GM23338 (cell line): ENCODE measurements around the gene TSHZ2. TPM values are rescaled to one million over a fixed set of nuclear protein-coding genes. Genes with fewer than 3 reads are reported as not detected.

Experiments used
- ATAC-seq: fragments of 200-7000 bp; cut with Tn5 transposase; 3 replicates; pipeline ENCODE4 v1.9.1; 2020
- DNase-seq: peaks from one replicate; pipeline ENCODE4 v3.0.0-alpha.2; 2015; ENCODE audit warnings: low spot score
- H2AFZ ChIP-seq: fragments of 200-600 bp; sonication (generic); 2 replicates; pipeline ENCODE4 v1.8.0; 2016; ENCODE audit warnings: antibody characterized with exemption, mild to moderate bottlenecking, moderate library complexity
- H3F3A ChIP-seq: fragments of 200-600 bp; sonication (generic); replicated peaks from 2 replicates; pipeline ENCODE4 v1.8.0; 2017; ENCODE audit warnings: antibody characterized with exemption, mixed run types, low read depth
- H3K27ac ChIP-seq: fragments of 200-600 bp; sonication (generic); 2 replicates; pipeline ENCODE4 v1.6.1; 2016; ENCODE audit warnings: low read depth
- H3K27me3 ChIP-seq: fragments of 200-600 bp; sonication (generic); 2 replicates; pipeline ENCODE4 v1.8.0; 2016; ENCODE audit warnings: mild to moderate bottlenecking, mixed run types, moderate library complexity; ENCODE audit not compliant: insufficient read depth
- H3K36me3 ChIP-seq: fragments of 200-600 bp; sonication (generic); 2 replicates; pipeline ENCODE4 v1.8.0; 2016; ENCODE audit warnings: mild to moderate bottlenecking; ENCODE audit not compliant: insufficient read depth
- H3K4me1 ChIP-seq: fragments of 200-600 bp; sonication (generic); 2 replicates; pipeline ENCODE4 v1.8.0; 2016; ENCODE audit warnings: mild to moderate bottlenecking, moderate library complexity; ENCODE audit not compliant: insufficient read depth
- H3K4me2 ChIP-seq: fragments of 200-600 bp; sonication (generic); 2 replicates; pipeline ENCODE4 v1.7.1; 2017; ENCODE audit warnings: mixed run types
- H3K4me3 ChIP-seq: fragments of 200-600 bp; sonication (generic); 2 replicates; pipeline ENCODE4 v1.6.1; 2016; ENCODE audit warnings: mixed run types
- H3K79me2 ChIP-seq: fragments of 200-600 bp; sonication (generic); replicated peaks from 2 replicates; pipeline ENCODE4 v1.8.0; 2017; ENCODE audit warnings: mild to moderate bottlenecking; ENCODE audit not compliant: insufficient read depth
- H3K9me2 ChIP-seq: fragments of 200-600 bp; sonication (generic); 2 replicates; pipeline ENCODE4 v1.8.0; 2017; ENCODE audit not compliant: insufficient read depth
- H4K20me1 ChIP-seq: fragments of 200-600 bp; sonication (generic); replicated peaks from 2 replicates; pipeline ENCODE4 v1.8.0; 2017; ENCODE audit warnings: mild to moderate bottlenecking; ENCODE audit not compliant: insufficient read depth
- H3K27ac Mint-ChIP-seq: 2 replicates; pipeline ENCODE4 v1.8.0; 2020; ENCODE audit warnings: inconsistent platforms, mild to moderate bottlenecking, moderate library complexity, mixed read lengths
- H3K27me3 Mint-ChIP-seq: 3 replicates; pipeline ENCODE4 v1.8.0; 2022; ENCODE audit warnings: low read depth, mild to moderate bottlenecking, moderate library complexity, mixed read lengths, inconsistent platforms; ENCODE audit not compliant: insufficient read depth, poor library complexity
- H3K36me3 Mint-ChIP-seq: 3 replicates; pipeline ENCODE4 v1.8.0; 2021; ENCODE audit warnings: low read depth, mild to moderate bottlenecking, inconsistent platforms, moderate library complexity, mixed read lengths
- H3K4me1 Mint-ChIP-seq: 3 replicates; pipeline ENCODE4 v1.8.0; 2020; ENCODE audit warnings: mild to moderate bottlenecking, inconsistent platforms, mixed read lengths
- H3K4me3 Mint-ChIP-seq: 3 replicates; pipeline ENCODE4 v1.8.0; 2021; ENCODE audit warnings: moderate library complexity, mild to moderate bottlenecking, inconsistent platforms, mixed read lengths
- H3K9me3 Mint-ChIP-seq: 3 replicates; pipeline ENCODE4 v1.8.0; 2020; ENCODE audit warnings: moderate library complexity, mild to moderate bottlenecking, inconsistent platforms, mixed read lengths
- CREB1 ChIP-seq: fragments of 250-450 bp; sonication (Bioruptor Pico); IDR thresholded peaks from 2 replicates; pipeline ENCODE4 v1.5.0; 2020; ENCODE audit warnings: low read depth, mild to moderate bottlenecking, moderate library complexity
- CTCF ChIP-seq, 2 experiments: fragments of 200-600 bp in 1 of 2; sonication (generic) in 1 of 2; conservative IDR thresholded peaks; 2 replicates each; pipeline versions ENCODE4 v1.5.1 to v1.6.1; 2016 to 2017; ENCODE audit warnings: antibody characterized with exemption in 2 of 2, low read depth in 2 of 2, mild to moderate bottlenecking in 2 of 2, moderate library complexity in 1 of 2
- ETS1 ChIP-seq: IDR thresholded peaks from 2 replicates; pipeline ENCODE4 v1.6.1; 2016; ENCODE audit warnings: antibody characterized with exemption
- EZH2 ChIP-seq: fragments of 200-600 bp; sonication (generic); IDR thresholded peaks from one replicate; pipeline ENCODE4 v1.8.0; 2017; ENCODE audit warnings: antibody characterized with exemption, mild to moderate bottlenecking, low read depth; ENCODE audit not compliant: unreplicated experiment
- EZH2phosphoT487 ChIP-seq: fragments of 200-600 bp; sonication (generic); IDR thresholded peaks from one replicate; pipeline ENCODE4 v1.8.1; 2018; ENCODE audit warnings: antibody characterized with exemption; ENCODE audit not compliant: unreplicated experiment
- JUNB ChIP-seq: IDR thresholded peaks from one replicate; pipeline ENCODE4 v1.6.1; 2016; ENCODE audit warnings: antibody characterized with exemption; ENCODE audit not compliant: unreplicated experiment
- NANOG ChIP-seq: IDR thresholded peaks from 2 replicates; pipeline ENCODE4 v1.6.1; 2016; ENCODE audit warnings: antibody characterized with exemption, borderline replicate concordance
- POLR2AphosphoS5 ChIP-seq: IDR thresholded peaks from 2 replicates; pipeline ENCODE4 v1.6.1; 2016; ENCODE audit warnings: antibody characterized with exemption, low read depth
- REST ChIP-seq: IDR thresholded peaks from one replicate; pipeline ENCODE4 v1.6.1; 2018; ENCODE audit warnings: antibody characterized with exemption; ENCODE audit not compliant: unreplicated experiment
- STAT1 ChIP-seq: IDR thresholded peaks from one replicate; pipeline ENCODE4 v1.6.1; 2016; ENCODE audit warnings: antibody characterized with exemption; ENCODE audit not compliant: unreplicated experiment
- ZNF114 ChIP-seq: fragments of 250-450 bp; sonication (Bioruptor Pico); IDR thresholded peaks from 2 replicates; pipeline ENCODE4 v1.5.0; 2020; ENCODE audit warnings: mild to moderate bottlenecking, moderate library complexity
- ZNF331 ChIP-seq: fragments of 250-450 bp; sonication (Bioruptor Pico); IDR thresholded peaks from 2 replicates; pipeline ENCODE4 v1.5.0; 2020; ENCODE audit warnings: low read depth, mild to moderate bottlenecking, moderate library complexity
- ZNF462 ChIP-seq: fragments of 250-450 bp; sonication (Bioruptor Pico); IDR thresholded peaks from 2 replicates; pipeline ENCODE4 v1.5.0; 2020; ENCODE audit warnings: mild to moderate bottlenecking, moderate library complexity
- polyA plus RNA-seq: library from polyadenylated mRNA; unstranded; fragments of >200 nt; fragmentation: Nextera tagmentation; extraction: Ambion mirVana; gene quantifications from 2 replicates; pipeline ENCODE4 v1.2.1, GENCODE V29; 2016
- total RNA-seq: library from RNA; depleted of rRNA; stranded (reverse); fragments of >200 nt; shearing (Covaris generic); gene quantifications from 2 replicates; pipeline ENCODE4 v1.2.3, GENCODE V29; 2014

The TSHZ2 gene
- total and polyA plus RNA-seq, 2 experiments from 2014 or later: 0.49 to 1.3 TPM

DNA sequence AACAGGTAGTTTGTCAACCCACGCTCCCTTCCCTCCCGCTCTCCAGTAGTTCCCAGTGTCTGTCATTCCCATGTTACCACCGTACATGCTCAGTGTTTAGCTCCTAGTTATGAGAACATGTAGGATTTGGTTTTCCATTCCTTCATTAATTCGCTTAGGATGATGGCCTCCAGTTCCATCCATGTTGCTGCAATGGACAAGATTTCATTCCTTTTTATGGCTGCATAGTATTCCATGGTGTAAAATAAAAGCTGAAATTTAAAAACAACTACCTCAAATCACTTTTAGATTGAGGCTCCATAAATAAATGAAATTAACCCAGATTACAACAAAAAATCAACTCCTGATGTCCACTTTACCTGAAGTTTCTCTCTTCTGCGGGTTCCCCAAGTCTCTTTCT is 430.9 kb downstream of the TSHZ2 start:
- no peaks in the 10 kb centered on the region for H3K9me2 ChIP-seq
- no peaks in the 10 kb centered on the region; the same call in 2 of the 3 replicates for H3K9me3 Mint-ChIP-seq
- DNase-seq (no peak), ATAC-seq (no peak)
- H4K20me1 ChIP-seq: no peaks in the 10 kb centered on the region
- TF ChIP-seq NANOG: no peak
- no peak for TF ChIP-seq JUNB
- TF ChIP-seq ZNF114 (CRISPR knock-in tag): no peak
- no peak for TF ChIP-seq CREB1
- no peak for TF ChIP-seq ETS1
- TF ChIP-seq ZNF331 (CRISPR knock-in tag): no peak
- TF ChIP-seq POLR2AphosphoS5: no peak
- no peak for TF ChIP-seq ZNF462 (CRISPR knock-in tag)
- TF ChIP-seq REST: no peak
- no peak for TF ChIP-seq EZH2phosphoT487
- no peak for TF ChIP-seq STAT1
- TF ChIP-seq EZH2: no peak
- TF ChIP-seq CTCF (conservative IDR thresholded peaks at IDR 0.05; ENCODE audit: low read depth in 2 of 2): no peak
- no peaks in the 10 kb centered on the region for H3K36me3 Mint-ChIP-seq
- H3F3A ChIP-seq: no peaks in the 10 kb centered on the region
- no peak overlapping the region for H3K4me3 Mint-ChIP-seq
- H3K4me1 ChIP-seq: no peaks in the 10 kb centered on the region
- no peaks in the 10 kb centered on the region for H3K27me3 Mint-ChIP-seq
- H3K4me1 Mint-ChIP-seq: no peaks in the 10 kb centered on the region
- no peaks in the 10 kb centered on the region for H3K36me3 ChIP-seq
- H3K4me3 ChIP-seq: no peak overlapping the region
- H3K27ac Mint-ChIP-seq: no peak overlapping the region
- H3K27ac ChIP-seq: no peak overlapping the region
- no peaks in the 10 kb centered on the region for H3K27me3 ChIP-seq
- no peak overlapping the region for H2AFZ ChIP-seq
- no peaks in the 10 kb centered on the region for H3K79me2 ChIP-seq
- H3K4me2 ChIP-seq: no peak overlapping the region
